Measurements from ENCODE around the gene SMPD3. TPM values are rescaled to one million over a fixed set of nuclear protein-coding genes. Genes with fewer than 3 reads are reported as not detected.

Gene SMPD3
- total RNA-seq, 1 experiment from 2014 or later, result 0.70 TPM

DNA sequence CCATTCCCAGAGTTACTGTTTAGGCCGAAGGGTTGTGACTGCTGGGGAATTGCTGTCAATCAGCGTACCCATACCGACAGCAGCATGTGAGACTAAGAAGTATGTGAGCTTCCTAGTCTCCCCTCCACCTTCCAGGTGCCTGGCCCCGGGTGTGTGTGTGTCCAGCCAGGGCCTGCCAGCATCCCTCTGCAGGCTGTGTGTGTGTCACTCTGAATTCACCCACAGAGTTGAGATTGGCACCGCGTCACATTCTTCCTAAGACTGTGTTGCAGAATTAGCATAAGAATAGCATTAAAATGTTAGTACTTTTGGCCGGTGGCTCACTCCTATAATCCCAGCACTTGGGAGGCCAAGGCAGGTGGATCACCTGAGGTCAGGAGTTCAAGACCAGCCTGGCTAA, 105.7 kb downstream of the SMPD3 start:
- whole genome bisulfite sequencing (ENCODE audit: extremely low coverage, insufficient read length, low lambda C conversion rate), result no CpG with 5 or more reads among the region's 7 CpGs
- Histone ChIP-seq H4K20me1 (ENCODE audit: control insufficient read depth, insufficient read depth, insufficient read length) (peaks cover 3% of the 10 kb centered on the region), H3K23ac (ENCODE audit: insufficient read length, low read depth, low read length) (no peak overlapping the region), H3K27ac (ENCODE audit: insufficient read length, low read depth, low read length) (no peak overlapping the region), H3T11ph (ENCODE audit: low read length) (no peak overlapping the region), H3K9me3 (ENCODE audit: control insufficient read depth, low read depth, low read length) (no peaks in the 10 kb centered on the region), H2AFZ (ENCODE audit: low read length) (no peak overlapping the region), H3K18ac (ENCODE audit: insufficient read length, low read depth, low read length) (no peak overlapping the region), H3K79me1 (ENCODE audit: insufficient read depth, low read depth, low read length, poor library complexity, severe bottlenecking) (no peaks in the 10 kb centered on the region), H3K9ac (ENCODE audit: extremely low read depth, insufficient read length, low read length) (no peak overlapping the region), H3K4me2 (ENCODE audit: insufficient read depth, insufficient read length, low read length) (no peak overlapping the region), H2BK20ac (ENCODE audit: low read depth, low read length, poor library complexity, severe bottlenecking) (no peak overlapping the region), H2BK120ac (ENCODE audit: low read depth, low read length, poor library complexity, severe bottlenecking) (no peak overlapping the region), H3K4ac (ENCODE audit: low read depth, low read length) (no peak overlapping the region), H3K56ac (ENCODE audit: insufficient read length, low read depth, low read length) (no peak overlapping the region), H2BK12ac (ENCODE audit: insufficient read length, low read depth, low read length) (no peak overlapping the region), H4K5ac (ENCODE audit: insufficient read length, low read depth, low read length) (no peak overlapping the region), H3K27me3 (ENCODE audit: insufficient read depth, low read length) (no peaks in the 10 kb centered on the region), H2AK5ac (ENCODE audit: insufficient read length, low read length) (no peak overlapping the region), H3K4me1 (ENCODE audit: insufficient read depth, low read length) (no peaks in the 10 kb centered on the region), H3K23me2 (ENCODE audit: insufficient read length, low read depth, low read length, poor library complexity, severe bottlenecking) (no peaks in the 10 kb centered on the region), H4K91ac (ENCODE audit: insufficient read length, low read depth, low read length) (no peak overlapping the region), H2BK5ac (ENCODE audit: insufficient read length, low read length) (no peak overlapping the region), H2BK15ac (ENCODE audit: low read depth, low read length) (no peak overlapping the region), H4K8ac (replicated peaks; ENCODE audit: insufficient read length, low read depth, low read length) (no peak overlapping the region), H3K79me2 (ENCODE audit: insufficient read depth, low read length) (no peaks in the 10 kb centered on the region), H3K14ac (ENCODE audit: insufficient read depth, low read length) (no peak overlapping the region)
- Mint-ChIP-seq H3K27ac (peak overlapping the region in 2 of 3 experiments; percentile 41 to 49; a peak in 2 of 7 replicates), H3K36me3 (ENCODE audit: insufficient read depth in 1 of 3, low read depth in 3 of 3) (peaks cover 34 to 82% (median 74%) of the 10 kb centered on the region in 3 experiments; a peak in 6 of 7 replicates), H3K4me3 (no peak overlapping the region), H3K4me1 (peaks cover 5 to 8% of the 10 kb centered on the region in 2 experiments), H3K27me3 (ENCODE audit: low read depth) (no peaks in the 10 kb centered on the region), H3K9me3 (no peaks in the 10 kb centered on the region; a peak in 1 of 5 replicates)
- DNase-seq, result no peak
- TF ChIP-seq, protein P1, sequence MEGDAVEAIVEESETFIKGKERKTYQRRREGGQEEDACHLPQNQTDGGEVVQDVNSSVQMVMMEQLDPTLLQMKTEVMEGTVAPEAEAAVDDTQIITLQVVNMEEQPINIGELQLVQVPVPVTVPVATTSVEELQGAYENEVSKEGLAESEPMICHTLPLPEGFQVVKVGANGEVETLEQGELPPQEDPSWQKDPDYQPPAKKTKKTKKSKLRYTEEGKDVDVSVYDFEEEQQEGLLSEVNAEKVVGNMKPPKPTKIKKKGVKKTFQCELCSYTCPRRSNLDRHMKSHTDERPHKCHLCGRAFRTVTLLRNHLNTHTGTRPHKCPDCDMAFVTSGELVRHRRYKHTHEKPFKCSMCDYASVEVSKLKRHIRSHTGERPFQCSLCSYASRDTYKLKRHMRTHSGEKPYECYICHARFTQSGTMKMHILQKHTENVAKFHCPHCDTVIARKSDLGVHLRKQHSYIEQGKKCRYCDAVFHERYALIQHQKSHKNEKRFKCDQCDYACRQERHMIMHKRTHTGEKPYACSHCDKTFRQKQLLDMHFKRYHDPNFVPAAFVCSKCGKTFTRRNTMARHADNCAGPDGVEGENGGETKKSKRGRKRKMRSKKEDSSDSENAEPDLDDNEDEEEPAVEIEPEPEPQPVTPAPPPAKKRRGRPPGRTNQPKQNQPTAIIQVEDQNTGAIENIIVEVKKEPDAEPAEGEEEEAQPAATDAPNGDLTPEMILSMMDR (conservative IDR thresholded peaks at IDR 0.05), result no peak
